GM23338 (cell line): ENCODE measurements around the gene IRGC. TPM values are rescaled to one million over a fixed set of nuclear protein-coding genes. Genes with fewer than 3 reads are reported as not detected.

Experiments used
- ATAC-seq: fragments of 200-7000 bp; cut with Tn5 transposase; 3 replicates; pipeline ENCODE4 v1.9.1; 2020
- DNase-seq: peaks from one replicate; pipeline ENCODE4 v3.0.0-alpha.2; 2015; ENCODE audit warnings: low spot score
- H2AFZ ChIP-seq: fragments of 200-600 bp; sonication (generic); 2 replicates; pipeline ENCODE4 v1.8.0; 2016; ENCODE audit warnings: antibody characterized with exemption, mild to moderate bottlenecking, moderate library complexity
- H3F3A ChIP-seq: fragments of 200-600 bp; sonication (generic); replicated peaks from 2 replicates; pipeline ENCODE4 v1.8.0; 2017; ENCODE audit warnings: antibody characterized with exemption, mixed run types, low read depth
- H3K27ac ChIP-seq: fragments of 200-600 bp; sonication (generic); 2 replicates; pipeline ENCODE4 v1.6.1; 2016; ENCODE audit warnings: low read depth
- H3K27me3 ChIP-seq: fragments of 200-600 bp; sonication (generic); 2 replicates; pipeline ENCODE4 v1.8.0; 2016; ENCODE audit warnings: mild to moderate bottlenecking, mixed run types, moderate library complexity; ENCODE audit not compliant: insufficient read depth
- H3K36me3 ChIP-seq: fragments of 200-600 bp; sonication (generic); 2 replicates; pipeline ENCODE4 v1.8.0; 2016; ENCODE audit warnings: mild to moderate bottlenecking; ENCODE audit not compliant: insufficient read depth
- H3K4me1 ChIP-seq: fragments of 200-600 bp; sonication (generic); 2 replicates; pipeline ENCODE4 v1.8.0; 2016; ENCODE audit warnings: mild to moderate bottlenecking, moderate library complexity; ENCODE audit not compliant: insufficient read depth
- H3K4me2 ChIP-seq: fragments of 200-600 bp; sonication (generic); 2 replicates; pipeline ENCODE4 v1.7.1; 2017; ENCODE audit warnings: mixed run types
- H3K4me3 ChIP-seq: fragments of 200-600 bp; sonication (generic); 2 replicates; pipeline ENCODE4 v1.6.1; 2016; ENCODE audit warnings: mixed run types
- H3K79me2 ChIP-seq: fragments of 200-600 bp; sonication (generic); replicated peaks from 2 replicates; pipeline ENCODE4 v1.8.0; 2017; ENCODE audit warnings: mild to moderate bottlenecking; ENCODE audit not compliant: insufficient read depth
- H3K9me2 ChIP-seq: fragments of 200-600 bp; sonication (generic); 2 replicates; pipeline ENCODE4 v1.8.0; 2017; ENCODE audit not compliant: insufficient read depth
- H4K20me1 ChIP-seq: fragments of 200-600 bp; sonication (generic); replicated peaks from 2 replicates; pipeline ENCODE4 v1.8.0; 2017; ENCODE audit warnings: mild to moderate bottlenecking; ENCODE audit not compliant: insufficient read depth
- H3K27ac Mint-ChIP-seq: 2 replicates; pipeline ENCODE4 v1.8.0; 2020; ENCODE audit warnings: inconsistent platforms, mild to moderate bottlenecking, moderate library complexity, mixed read lengths
- H3K27me3 Mint-ChIP-seq: 3 replicates; pipeline ENCODE4 v1.8.0; 2022; ENCODE audit warnings: low read depth, mild to moderate bottlenecking, moderate library complexity, mixed read lengths, inconsistent platforms; ENCODE audit not compliant: insufficient read depth, poor library complexity
- H3K36me3 Mint-ChIP-seq: 3 replicates; pipeline ENCODE4 v1.8.0; 2021; ENCODE audit warnings: low read depth, mild to moderate bottlenecking, inconsistent platforms, moderate library complexity, mixed read lengths
- H3K4me1 Mint-ChIP-seq: 3 replicates; pipeline ENCODE4 v1.8.0; 2020; ENCODE audit warnings: mild to moderate bottlenecking, inconsistent platforms, mixed read lengths
- H3K4me3 Mint-ChIP-seq: 3 replicates; pipeline ENCODE4 v1.8.0; 2021; ENCODE audit warnings: moderate library complexity, mild to moderate bottlenecking, inconsistent platforms, mixed read lengths
- H3K9me3 Mint-ChIP-seq: 3 replicates; pipeline ENCODE4 v1.8.0; 2020; ENCODE audit warnings: moderate library complexity, mild to moderate bottlenecking, inconsistent platforms, mixed read lengths
- CREB1 ChIP-seq: fragments of 250-450 bp; sonication (Bioruptor Pico); IDR thresholded peaks from 2 replicates; pipeline ENCODE4 v1.5.0; 2020; ENCODE audit warnings: low read depth, mild to moderate bottlenecking, moderate library complexity
- CTCF ChIP-seq, 2 experiments: fragments of 200-600 bp in 1 of 2; sonication (generic) in 1 of 2; conservative IDR thresholded peaks; 2 replicates each; pipeline versions ENCODE4 v1.5.1 to v1.6.1; 2016 to 2017; ENCODE audit warnings: antibody characterized with exemption in 2 of 2, low read depth in 2 of 2, mild to moderate bottlenecking in 2 of 2, moderate library complexity in 1 of 2
- ETS1 ChIP-seq: IDR thresholded peaks from 2 replicates; pipeline ENCODE4 v1.6.1; 2016; ENCODE audit warnings: antibody characterized with exemption
- EZH2 ChIP-seq: fragments of 200-600 bp; sonication (generic); IDR thresholded peaks from one replicate; pipeline ENCODE4 v1.8.0; 2017; ENCODE audit warnings: antibody characterized with exemption, mild to moderate bottlenecking, low read depth; ENCODE audit not compliant: unreplicated experiment
- EZH2phosphoT487 ChIP-seq: fragments of 200-600 bp; sonication (generic); IDR thresholded peaks from one replicate; pipeline ENCODE4 v1.8.1; 2018; ENCODE audit warnings: antibody characterized with exemption; ENCODE audit not compliant: unreplicated experiment
- JUNB ChIP-seq: IDR thresholded peaks from one replicate; pipeline ENCODE4 v1.6.1; 2016; ENCODE audit warnings: antibody characterized with exemption; ENCODE audit not compliant: unreplicated experiment
- POLR2AphosphoS5 ChIP-seq: IDR thresholded peaks from 2 replicates; pipeline ENCODE4 v1.6.1; 2016; ENCODE audit warnings: antibody characterized with exemption, low read depth
- REST ChIP-seq: IDR thresholded peaks from one replicate; pipeline ENCODE4 v1.6.1; 2018; ENCODE audit warnings: antibody characterized with exemption; ENCODE audit not compliant: unreplicated experiment
- ZNF331 ChIP-seq: fragments of 250-450 bp; sonication (Bioruptor Pico); IDR thresholded peaks from 2 replicates; pipeline ENCODE4 v1.5.0; 2020; ENCODE audit warnings: low read depth, mild to moderate bottlenecking, moderate library complexity
- ZNF462 ChIP-seq: fragments of 250-450 bp; sonication (Bioruptor Pico); IDR thresholded peaks from 2 replicates; pipeline ENCODE4 v1.5.0; 2020; ENCODE audit warnings: mild to moderate bottlenecking, moderate library complexity
- polyA plus RNA-seq: library from polyadenylated mRNA; unstranded; fragments of >200 nt; fragmentation: Nextera tagmentation; extraction: Ambion mirVana; gene quantifications from 2 replicates; pipeline ENCODE4 v1.2.1, GENCODE V29; 2016
- total RNA-seq: library from RNA; depleted of rRNA; stranded (reverse); fragments of >200 nt; shearing (Covaris generic); gene quantifications from 2 replicates; pipeline ENCODE4 v1.2.3, GENCODE V29; 2014

The IRGC gene
- total and polyA plus RNA-seq, 2 experiments from 2014 or later, result not detected

DNA sequence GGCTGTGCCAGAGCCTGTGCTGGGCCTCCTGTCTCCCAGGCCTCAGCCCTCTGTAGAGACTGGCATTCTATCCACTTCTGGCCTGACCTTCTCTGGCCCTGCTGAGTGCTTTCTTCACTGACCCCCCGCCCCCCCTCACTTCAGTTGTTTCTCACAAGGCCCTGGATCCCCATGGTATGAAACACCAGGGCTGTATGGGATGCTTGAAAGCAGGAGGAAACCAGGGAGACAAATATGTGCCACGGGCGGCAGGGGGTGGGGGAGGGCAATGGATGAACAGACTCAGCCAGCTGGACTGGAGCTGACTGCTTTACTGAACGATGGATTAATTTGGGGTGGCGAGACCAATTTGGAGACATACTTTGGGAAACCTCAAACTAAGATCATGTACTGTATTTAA is 14.0 kb downstream of the IRGC start:
- Mint-ChIP-seq H3K4me3 (no peak overlapping the region), H3K36me3 (peaks cover 43% of the 10 kb centered on the region), H3K9me3 (no peaks in the 10 kb centered on the region; the same call in 2 of the 3 replicates), H3K27me3 (peaks cover 13% of the 10 kb centered on the region), H3K27ac (no peak overlapping the region), H3K4me1 (no peaks in the 10 kb centered on the region; the same call in 2 of the 3 replicates)
- 0 out of 2 replicates have a peak, but pooled peaks cover 4% of the 10 kb centered on the region for H3K36me3 ChIP-seq
- DNase-seq (no peak), ATAC-seq (no peak)
- H3F3A ChIP-seq, result no peaks in the 10 kb centered on the region
- H4K20me1 ChIP-seq, result no peaks in the 10 kb centered on the region; the same call in 1 of the 2 replicates
- H3K4me2 ChIP-seq, result no peak overlapping the region
- no peaks in the 10 kb centered on the region for H3K9me2 ChIP-seq
- no peak for TF ChIP-seq CTCF (conservative IDR thresholded peaks at IDR 0.05; ENCODE audit: low read depth in 2 of 2)
- TF ChIP-seq ZNF462 (CRISPR knock-in tag), result no peak
- no peak for TF ChIP-seq REST
- no peak for TF ChIP-seq EZH2phosphoT487
- no peak for TF ChIP-seq JUNB
- no peak for TF ChIP-seq EZH2
- no peak for TF ChIP-seq ETS1
- no peak for TF ChIP-seq ZNF331
- no peak for TF ChIP-seq CREB1 (CRISPR knock-in tag)
- TF ChIP-seq POLR2AphosphoS5, result no peak
- no peak overlapping the region for H2AFZ ChIP-seq
- no peaks in the 10 kb centered on the region for H3K27me3 ChIP-seq
- H3K4me3 ChIP-seq, result no peak overlapping the region
- H3K79me2 ChIP-seq, result no peaks in the 10 kb centered on the region
- no peaks in the 10 kb centered on the region for H3K4me1 ChIP-seq
- H3K27ac ChIP-seq, result no peak overlapping the region
